Daoy (cell line): ENCODE results near the gene KLF3. TPM values are rescaled to one million over a fixed set of nuclear protein-coding genes. Genes with fewer than 3 reads are reported as not detected.

Experiments used
- DNase-seq: peaks from one replicate; pipeline ENCODE4 v3.0.0-alpha.2; 2015; ENCODE audit warnings: low read depth
- total RNA-seq: library from RNA; depleted of rRNA; stranded (reverse); fragments of >200 nt; shearing (Covaris generic); gene quantifications from 2 replicates; pipeline ENCODE4 v1.2.3, GENCODE V29; 2014

KLF3 gene
- total RNA-seq, 1 experiment from 2014 or later = 5.0 TPM

GRCh38 chr4:38654273-38654672 lies 9.7 kb upstream of the KLF3 start:
- no peak for DNase-seq

DNA sequence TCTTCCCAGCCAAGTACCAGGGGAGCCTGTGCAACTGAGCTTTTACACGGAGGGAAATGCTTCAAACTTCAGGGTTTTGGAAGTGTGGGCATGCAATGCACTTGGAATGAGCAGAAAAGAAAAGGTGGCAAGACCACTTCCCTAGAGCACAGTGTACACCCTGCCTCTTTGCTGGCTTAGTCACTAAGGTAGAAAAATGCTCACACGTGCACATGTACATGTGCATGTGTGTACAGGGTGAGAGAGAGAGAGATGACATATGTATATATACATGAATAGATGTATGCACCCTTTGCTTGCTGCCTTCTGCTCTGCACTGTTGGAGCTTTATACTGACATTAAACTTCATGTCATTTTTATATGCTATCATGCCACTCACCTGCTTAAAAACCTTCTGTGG lies 7.9 kb upstream of the KLF3 start:
- DNase-seq = no peak

DNA sequence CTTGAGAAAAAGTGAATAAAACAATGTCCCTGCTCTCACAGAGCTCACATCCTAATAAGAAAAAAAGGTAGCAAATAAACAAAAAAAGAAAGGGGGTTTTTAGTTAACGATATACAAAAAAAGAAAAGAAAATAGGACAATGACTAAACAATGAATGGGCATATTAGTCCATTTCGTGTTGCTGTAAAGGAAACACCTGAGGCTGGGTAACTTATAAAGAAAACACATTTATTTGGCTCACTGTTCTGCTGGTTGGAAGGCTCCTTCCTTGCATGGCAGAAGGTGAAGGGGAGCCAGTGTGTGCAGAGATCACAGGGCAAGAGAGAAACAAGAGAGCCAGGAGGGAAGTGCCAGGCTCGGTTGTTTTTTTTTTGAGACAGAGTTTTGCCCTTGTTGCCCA lies 4.7 kb upstream of the KLF3 start:
- DNase-seq = no peak

GRCh38 chr4:38660838-38661237 lies 3.2 kb upstream of the KLF3 start:
- no peak for DNase-seq

GRCh38 chr4:38661371-38661770 lies 2.6 kb upstream of the KLF3 start:
- DNase-seq = no peak

- DNase-seq = no peak
Observed at GRCh38 chr4:38662522-38663089, 1.4 kb upstream of the KLF3 start.

GRCh38 chr4:38663090-38663800 lies 754 bp upstream of the KLF3 start:
- DNase-seq = peak; percentile 24

- peak; percentile 70 for DNase-seq
Observed at GRCh38 chr4:38664706-38665401, 855 bp downstream of the KLF3 start.

DNA sequence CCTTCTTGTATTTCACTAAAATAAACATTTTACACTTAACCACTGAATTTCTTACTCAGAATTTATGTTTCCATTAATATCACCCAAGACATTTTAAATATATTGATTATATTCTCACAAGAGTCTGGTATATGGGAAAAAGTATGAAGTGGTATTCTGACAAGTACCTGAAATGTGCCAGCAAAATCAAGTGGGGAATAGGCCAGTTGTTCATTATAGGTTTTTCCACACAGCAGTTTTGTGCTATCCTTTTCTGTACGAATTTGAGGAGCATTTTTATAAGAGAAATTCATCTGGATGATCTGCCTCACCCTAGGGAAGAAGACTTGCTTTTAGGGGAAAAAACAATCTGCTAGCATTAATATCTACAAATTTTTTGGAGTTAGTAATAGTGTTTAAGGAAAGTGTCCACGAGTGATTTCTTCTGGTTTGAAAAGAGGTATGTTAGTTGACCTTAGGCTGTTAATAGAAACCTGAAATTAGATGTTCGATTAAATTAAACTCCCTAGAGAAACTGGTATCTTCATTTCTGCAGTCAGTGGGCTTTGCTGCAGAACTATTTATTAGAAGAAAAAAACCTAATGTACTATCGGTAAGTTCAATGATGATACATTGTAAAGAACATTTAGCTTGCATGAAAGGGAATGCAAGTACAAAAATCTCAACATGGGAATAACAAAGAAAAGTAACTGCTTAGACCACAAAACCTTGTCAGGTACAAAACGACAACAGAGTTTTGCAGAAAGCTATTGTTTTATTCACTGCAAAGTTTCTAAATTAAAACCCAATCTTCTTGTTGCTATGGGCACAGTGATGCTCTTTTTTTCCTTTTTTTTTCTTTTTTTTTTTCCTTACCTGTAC lies 1.8 kb downstream of the KLF3 start:
- no peak for DNase-seq

DNA sequence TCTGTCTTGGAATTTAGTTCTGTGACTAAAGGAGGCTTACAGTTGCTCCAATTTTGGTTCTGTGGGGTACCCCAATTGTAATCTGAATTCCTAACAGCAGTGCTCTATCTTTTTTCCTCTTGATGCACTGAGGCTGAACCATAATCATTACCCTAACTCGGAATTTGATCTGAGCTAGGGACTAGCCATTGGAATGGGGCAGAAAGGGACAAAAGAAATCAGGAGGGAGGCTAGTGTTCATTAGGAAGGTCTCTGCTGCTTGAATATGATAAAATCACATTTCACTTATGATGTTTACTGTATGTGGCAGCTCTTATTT lies 2.7 kb downstream of the KLF3 start:
- DNase-seq = no peak

- peak; percentile 95 for DNase-seq
Observed at GRCh38 chr4:38667085-38667893, 3.3 kb downstream of the KLF3 start.

- no peak for DNase-seq
Observed at GRCh38 chr4:38668203-38668971, 4.4 kb downstream of the KLF3 start.

GRCh38 chr4:38669208-38669607 lies 5.2 kb downstream of the KLF3 start:
- DNase-seq = peak; percentile 38

DNA sequence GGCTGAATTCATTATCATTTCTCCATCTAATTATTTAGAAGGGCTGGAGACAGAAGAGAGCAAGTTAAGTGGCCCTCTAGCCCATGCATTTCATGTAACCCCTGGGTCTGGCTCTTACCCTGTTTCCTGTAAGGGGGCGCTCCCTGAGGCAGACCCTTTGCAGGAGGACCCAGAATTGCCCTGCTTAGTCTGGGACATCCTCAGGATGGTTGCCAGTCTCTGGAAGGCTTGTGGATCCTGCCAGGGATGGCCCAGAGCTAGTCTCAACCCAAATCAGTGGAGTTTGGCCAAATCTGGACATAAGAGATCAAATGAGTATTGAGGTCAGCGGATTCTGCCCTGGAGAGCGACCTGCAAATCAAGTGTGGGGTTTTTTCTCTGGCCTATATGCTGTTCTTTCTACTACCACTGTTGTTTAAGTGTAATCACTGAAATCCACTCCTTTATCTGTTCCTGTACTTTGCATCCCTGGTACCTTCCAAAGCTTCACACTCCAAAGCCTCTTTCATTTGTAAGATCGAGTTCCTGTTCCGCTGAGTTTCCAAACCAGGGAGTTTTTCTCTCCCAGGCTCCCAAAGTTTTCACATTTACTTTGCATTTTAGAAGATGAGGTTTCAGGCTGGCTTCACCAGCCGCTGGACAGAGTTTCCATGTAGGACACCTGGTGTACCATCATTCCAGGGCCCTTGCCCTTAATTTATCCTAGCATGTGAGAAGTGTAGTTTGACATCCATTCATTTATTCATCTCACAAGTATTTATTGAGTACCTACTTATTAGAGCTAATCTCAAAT lies 6.3 kb downstream of the KLF3 start:
- DNase-seq = no peak

DNA sequence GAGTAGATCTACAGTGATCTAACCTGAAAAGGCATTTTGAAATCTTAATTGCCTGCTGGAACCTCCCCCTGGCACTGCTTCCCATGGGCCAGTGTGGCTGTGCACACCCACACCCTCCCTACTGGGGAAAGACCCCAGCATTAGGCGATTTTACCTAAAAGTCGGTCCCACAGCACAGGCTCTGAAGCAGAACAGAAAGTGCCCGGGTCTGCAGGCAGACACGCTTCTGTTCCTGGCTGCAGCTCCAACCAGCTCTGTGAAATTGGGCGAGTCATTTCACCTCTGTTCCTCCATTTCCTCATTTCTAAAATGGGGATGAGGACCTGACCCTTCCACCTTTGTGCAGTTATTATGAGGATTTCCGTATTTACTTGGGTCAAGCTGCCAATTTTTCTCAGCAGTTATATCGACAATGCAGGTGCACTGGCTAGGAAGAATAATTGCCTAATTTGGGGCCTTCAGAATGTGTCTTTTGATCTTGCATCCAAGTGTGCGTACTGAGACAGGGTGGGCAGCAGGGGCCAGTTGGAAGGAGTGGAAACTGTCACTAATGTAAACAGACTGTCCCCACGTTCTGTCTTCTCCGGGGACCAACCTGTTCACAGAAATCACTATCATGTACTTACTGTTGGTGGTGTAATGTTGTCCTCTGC lies 7.1 kb downstream of the KLF3 start:
- DNase-seq = peak; percentile 4

DNA sequence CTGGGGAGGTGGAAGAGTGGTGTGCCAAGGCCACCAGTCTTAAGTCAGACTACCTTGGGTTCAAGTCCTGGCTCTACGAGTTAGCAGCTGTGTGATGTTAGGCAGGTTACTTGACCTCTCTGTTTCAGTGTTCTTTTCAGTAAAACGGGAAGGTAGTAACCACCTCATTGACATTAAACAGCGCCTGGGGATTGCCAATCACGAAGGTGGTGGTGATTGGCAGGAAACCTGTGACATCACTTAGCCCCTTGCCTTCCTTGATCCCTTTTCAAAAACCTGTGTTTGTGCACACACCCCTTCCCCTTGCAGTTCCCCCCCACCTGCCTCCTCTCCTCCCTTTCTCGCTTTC lies 7.6 kb downstream of the KLF3 start:
- DNase-seq = no peak

- DNase-seq = no peak
Observed at GRCh38 chr4:38672074-38672396, 8.0 kb downstream of the KLF3 start.

DNA sequence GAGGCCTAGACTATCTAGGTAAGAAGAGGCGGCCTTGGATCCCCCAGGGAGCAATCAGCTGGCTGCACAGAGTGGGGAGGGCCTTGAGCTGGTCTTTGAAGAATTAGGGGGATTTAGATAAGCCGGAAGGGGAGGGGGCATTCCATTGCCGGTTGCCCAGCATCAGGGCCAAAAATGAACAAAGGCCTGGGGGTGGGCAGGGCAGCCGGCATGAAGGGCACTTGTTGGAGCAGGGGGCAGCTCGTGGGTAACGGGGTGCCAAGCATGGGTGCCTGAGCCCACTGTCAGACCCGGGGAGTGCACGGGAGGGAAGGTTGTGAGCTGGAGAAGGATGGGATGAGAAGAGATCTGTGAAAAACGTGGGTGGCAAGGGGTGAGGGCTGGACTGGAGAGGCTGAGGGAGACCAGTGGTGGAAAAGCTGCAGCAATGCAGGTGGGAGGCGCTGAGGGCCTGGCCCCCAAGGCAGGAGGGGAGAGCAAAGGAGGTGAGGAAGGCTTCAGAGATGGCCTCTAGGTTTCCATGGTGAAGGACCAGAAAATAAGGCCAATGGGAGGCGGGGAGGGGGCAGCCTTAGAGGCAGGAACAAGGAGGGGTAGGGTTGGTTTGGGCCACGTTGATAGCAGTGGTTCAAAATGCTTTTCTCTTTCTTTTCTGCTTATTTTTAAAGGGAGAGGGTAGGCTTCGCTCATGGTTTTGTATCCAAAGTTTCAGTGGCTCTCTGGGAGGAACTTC lies 8.6 kb downstream of the KLF3 start:
- DNase-seq = no peak
